Liver (tissue), 9 donors: ENCODE measurements around the gene LEAP2. TPM values are rescaled to one million over a fixed set of nuclear protein-coding genes. Genes with fewer than 3 reads are reported as not detected.

Source experiments
- DNase-seq: peaks from one replicate; pipeline ENCODE4 v3.0.0-alpha.2; 2017; ENCODE audit warnings: low spot score
- H3K27ac ChIP-seq, 2 donors: one replicate each; pipeline ENCODE4 v1.7.0; 2013; ENCODE audit warnings: inconsistent platforms in 2 of 2, low read length in 2 of 2, control low read depth in 1 of 2, low read depth in 1 of 2, mild to moderate bottlenecking in 1 of 2
- H3K27me3 ChIP-seq, 4 donors: one replicate each; pipeline versions ENCODE4 v1.6.1 to v1.7.0; 2013; ENCODE audit warnings: low read length in 3 of 4, inconsistent platforms in 1 of 4, mild to moderate bottlenecking in 1 of 4, moderate library complexity in 1 of 4; ENCODE audit not compliant: control insufficient read depth in 4 of 4, insufficient read depth in 4 of 4
- H3K36me3 ChIP-seq, 4 donors: one replicate each; pipeline versions ENCODE4 v1.6.1 to v1.7.0; 2013; ENCODE audit warnings: low read length in 3 of 4, mild to moderate bottlenecking in 3 of 4, low read depth in 1 of 4, moderate library complexity in 1 of 4; ENCODE audit not compliant: control insufficient read depth in 4 of 4, insufficient read depth in 3 of 4
- H3K4me1 ChIP-seq, 4 donors: one replicate each; pipeline versions ENCODE4 v1.6.1 to v1.7.0; 2013; ENCODE audit warnings: low read length in 3 of 4, mild to moderate bottlenecking in 3 of 4, moderate library complexity in 1 of 4; ENCODE audit not compliant: control insufficient read depth in 4 of 4, insufficient read depth in 4 of 4
- H3K4me3 ChIP-seq, 3 donors: one replicate each; pipeline versions ENCODE4 v1.6.1 to v1.7.0; 2013; ENCODE audit warnings: low read length in 3 of 3, control low read depth in 1 of 3, low read depth in 1 of 3, mild to moderate bottlenecking in 1 of 3
- H3K9ac ChIP-seq, 2 donors: one replicate each; pipeline ENCODE4 v1.7.0; 2013; ENCODE audit warnings: low read length in 2 of 2, mild to moderate bottlenecking in 2 of 2, moderate library complexity in 2 of 2, control low read depth in 1 of 2, low read depth in 1 of 2
- H3K9me3 ChIP-seq, 4 donors: one replicate each; pipeline versions ENCODE4 v1.6.1 to v1.7.0; 2013; ENCODE audit warnings: low read length in 3 of 4; ENCODE audit not compliant: control insufficient read depth in 4 of 4
- EGR1 ChIP-seq, 2 donors: IDR thresholded peaks; 2 replicates each; pipeline ENCODE4 v1.6.1; 2016 to 2018; ENCODE audit warnings: antibody characterized with exemption in 2 of 2, low read depth in 2 of 2
- FOXA1 ChIP-seq: IDR thresholded peaks from 2 replicates; pipeline ENCODE4 v1.6.1; 2016; ENCODE audit warnings: antibody characterized with exemption
- FOXA2 ChIP-seq: IDR thresholded peaks from 2 replicates; pipeline ENCODE4 v1.6.1; 2016; ENCODE audit warnings: antibody characterized with exemption
- GABPA ChIP-seq, 2 donors: IDR thresholded peaks in 1 of 2; conservative IDR thresholded peaks in 1 of 2; 2 replicates each; pipeline ENCODE4 v1.6.1; 2016; ENCODE audit warnings: antibody characterized with exemption in 2 of 2, mild to moderate bottlenecking in 1 of 2, moderate library complexity in 1 of 2
- HNF4A ChIP-seq, 2 donors: conservative IDR thresholded peaks; 2 replicates each; pipeline ENCODE4 v1.6.1; 2016; ENCODE audit warnings: antibody characterized with exemption in 2 of 2, mild to moderate bottlenecking in 2 of 2
- HNF4G ChIP-seq: IDR thresholded peaks from 2 replicates; pipeline ENCODE4 v1.6.1; 2016; ENCODE audit warnings: antibody characterized with exemption
- MAX ChIP-seq: IDR thresholded peaks from 2 replicates; pipeline ENCODE4 v1.6.1; 2016; ENCODE audit warnings: antibody characterized with exemption
- RAD21 ChIP-seq, 2 donors: IDR thresholded peaks; 2 replicates each; pipeline ENCODE4 v1.6.1; 2016; ENCODE audit warnings: antibody characterized with exemption in 2 of 2, mild to moderate bottlenecking in 2 of 2
- REST ChIP-seq: IDR thresholded peaks from 2 replicates; pipeline ENCODE4 v1.6.1; 2016; ENCODE audit warnings: antibody characterized with exemption, mild to moderate bottlenecking
- RXRA ChIP-seq, 2 donors: IDR thresholded peaks; 2 replicates each; pipeline ENCODE4 v1.6.1; 2017 to 2018; ENCODE audit warnings: antibody characterized with exemption in 2 of 2, mild to moderate bottlenecking in 1 of 2
- SP1 ChIP-seq: IDR thresholded peaks from 2 replicates; pipeline ENCODE4 v1.6.1; 2018; ENCODE audit warnings: antibody characterized with exemption, mild to moderate bottlenecking
- TAF1 ChIP-seq: conservative IDR thresholded peaks from 2 replicates; pipeline ENCODE4 v1.6.1; 2016; ENCODE audit warnings: antibody characterized with exemption, mild to moderate bottlenecking
- YY1 ChIP-seq: IDR thresholded peaks from 2 replicates; pipeline ENCODE4 v1.6.1; 2016; ENCODE audit warnings: antibody characterized with exemption, mild to moderate bottlenecking
- ZBTB33 ChIP-seq: IDR thresholded peaks from 2 replicates; pipeline ENCODE4 v1.6.1; 2016; ENCODE audit warnings: antibody characterized with exemption
- WGBS: extraction: QIAGEN DNeasy Blood & Tissue Kit; methylation state at CpG from one replicate; pipeline ENCODE4 v1.1.7; 2013; 5-methylcytosine and 5-hydroxymethylcytosine counted together
- polyA plus RNA-seq, 2 donors: library from polyadenylated mRNA; stranded (reverse) in 1 of 2; unstranded in 1 of 2; fragments of 200-250 nt in 1 of 2; fragments of >200 nt in 1 of 2; fragmentation: Nextera tagmentation in 1 of 2; extraction: Ambion mirVana in 1 of 2; gene quantifications; one replicate each; pipeline versions ENCODE4 v1.2.1 to v1.2.3, GENCODE V29; 2013 to 2015
- total RNA-seq, 2 donors: library from RNA; depleted of rRNA; stranded (reverse); fragments of >200 nt; gene quantifications; one replicate each; pipeline ENCODE4 v1.2.3, GENCODE V29; 2014
- TF ChIP-seq, protein P1 (sequence below): IDR thresholded peaks from 2 replicates; pipeline ENCODE4 v1.6.1; 2016; ENCODE audit warnings: antibody characterized with exemption
- donor health status: healthy.
- donor health status: healthy.
- donor health status: healthy.
- donor health status: healthy.
- donor health status: healthy.

The LEAP2 gene
- total and polyA plus RNA-seq, 4 donors = 12.0 to 736 (median 62.4) TPM

DNA sequence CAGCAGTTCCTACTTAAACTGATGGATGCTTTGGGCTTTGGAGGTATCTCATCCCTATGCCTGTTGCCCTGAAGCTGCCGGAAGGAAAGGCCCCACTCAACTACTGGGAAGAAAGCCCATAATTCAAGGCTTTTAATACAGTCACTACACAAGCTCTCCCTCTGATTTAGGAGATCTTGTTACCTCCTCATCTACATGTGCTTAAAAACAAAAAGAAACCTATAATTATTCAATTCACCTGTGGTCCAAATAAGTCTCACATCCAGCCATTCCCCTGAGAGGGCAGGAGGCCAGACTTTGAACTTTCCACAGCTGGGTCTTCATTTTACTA is 715 bp upstream of the LEAP2 start:
- Histone ChIP-seq H3K27me3 (no peaks in the 10 kb centered on the region), H3K27ac (peak overlapping the region; percentile 87 to 97), H3K4me3 (no peak overlapping the region), H3K4me1 (peaks cover 15 to 52% (median 34%) of the 10 kb centered on the region in 4 donors), H3K9ac (peak overlapping the region; percentile 10 to 83), H3K36me3 (peaks cover 4 to 23% (median 13%) of the 10 kb centered on the region in 4 donors), H3K9me3 (no peaks in the 10 kb centered on the region)
- no peak for DNase-seq
- TF ChIP-seq FOXA1 (no peak), FOXA2 (no peak), RAD21 (IDR thresholded peaks at IDR 0.05) (no peak), MAX (no peak), EGR1 (IDR thresholded peaks at IDR 0.05; ENCODE audit: low read depth in 2 of 2) (no peak), SP1 (no peak), YY1 (no peak), HNF4A (conservative IDR thresholded peaks at IDR 0.05) (no peak), GABPA (IDR thresholded peaks at IDR 0.05 in 1 of 2, conservative IDR thresholded peaks at IDR 0.05 in 1 of 2) (no peak), ZBTB33 (no peak), TAF1 (no peak), REST (no peak), HNF4G (no peak), RXRA (IDR thresholded peaks at IDR 0.05) (no peak)
- TF ChIP-seq, protein P1, sequence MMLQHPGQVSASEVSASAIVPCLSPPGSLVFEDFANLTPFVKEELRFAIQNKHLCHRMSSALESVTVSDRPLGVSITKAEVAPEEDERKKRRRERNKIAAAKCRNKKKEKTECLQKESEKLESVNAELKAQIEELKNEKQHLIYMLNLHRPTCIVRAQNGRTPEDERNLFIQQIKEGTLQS = no peak
- 85% methylated on average over 1 of the region's 1 CpG for WGBS

DNA sequence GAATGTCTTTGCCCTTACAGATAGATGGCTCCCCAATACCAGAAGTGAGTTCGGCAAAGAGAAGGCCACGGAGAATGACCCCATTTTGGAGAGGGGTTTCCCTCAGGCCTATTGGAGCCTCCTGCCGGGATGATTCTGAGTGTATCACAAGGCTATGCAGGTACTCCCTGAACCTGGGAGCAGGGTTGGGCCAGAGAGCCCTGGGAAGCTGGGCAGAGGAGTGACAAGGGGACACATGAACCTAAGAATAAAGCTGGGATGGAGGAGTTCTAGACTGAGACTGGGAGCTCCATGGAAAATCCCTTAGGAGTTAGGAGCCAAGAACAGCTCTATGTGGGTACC is 433 bp downstream of the LEAP2 start:
- Histone ChIP-seq H3K9me3 (no peaks in the 10 kb centered on the region), H3K27me3 (no peaks in the 10 kb centered on the region), H3K36me3 (peaks cover 3 to 17% (median 9%) of the 10 kb centered on the region in 4 donors), H3K27ac (peak overlapping the region; percentile 90 to 98), H3K4me1 (peaks cover 15 to 43% (median 32%) of the 10 kb centered on the region in 4 donors), H3K9ac (peak overlapping the region; percentile 98 to 100), H3K4me3 (peak overlapping the region; percentile 54 to 81 (median 72))
- no peak for DNase-seq
- 38% methylated on average over 3 of the region's 3 CpGs for WGBS
- TF ChIP-seq MAX (no peak), ZBTB33 (no peak), EGR1 (IDR thresholded peaks at IDR 0.05; ENCODE audit: low read depth in 2 of 2) (peak in 1 of 2 donors; percentile 9)
